GM19455 (cell line): Measurements from ENCODE around the gene NTSR2.
"Not testable (repeated sequence)": the region's sequence is repeated elsewhere in the genome, so short reads cannot be mapped to it uniquely, and the experiment has no call there.

Source experiments
- ATAC-seq: cut with Tn5 transposase; IDR thresholded peaks from one replicate; pipeline ENCODE4 v1.9.1; 2021; ENCODE audit not compliant: unreplicated experiment

The NTSR2 gene

DNA sequence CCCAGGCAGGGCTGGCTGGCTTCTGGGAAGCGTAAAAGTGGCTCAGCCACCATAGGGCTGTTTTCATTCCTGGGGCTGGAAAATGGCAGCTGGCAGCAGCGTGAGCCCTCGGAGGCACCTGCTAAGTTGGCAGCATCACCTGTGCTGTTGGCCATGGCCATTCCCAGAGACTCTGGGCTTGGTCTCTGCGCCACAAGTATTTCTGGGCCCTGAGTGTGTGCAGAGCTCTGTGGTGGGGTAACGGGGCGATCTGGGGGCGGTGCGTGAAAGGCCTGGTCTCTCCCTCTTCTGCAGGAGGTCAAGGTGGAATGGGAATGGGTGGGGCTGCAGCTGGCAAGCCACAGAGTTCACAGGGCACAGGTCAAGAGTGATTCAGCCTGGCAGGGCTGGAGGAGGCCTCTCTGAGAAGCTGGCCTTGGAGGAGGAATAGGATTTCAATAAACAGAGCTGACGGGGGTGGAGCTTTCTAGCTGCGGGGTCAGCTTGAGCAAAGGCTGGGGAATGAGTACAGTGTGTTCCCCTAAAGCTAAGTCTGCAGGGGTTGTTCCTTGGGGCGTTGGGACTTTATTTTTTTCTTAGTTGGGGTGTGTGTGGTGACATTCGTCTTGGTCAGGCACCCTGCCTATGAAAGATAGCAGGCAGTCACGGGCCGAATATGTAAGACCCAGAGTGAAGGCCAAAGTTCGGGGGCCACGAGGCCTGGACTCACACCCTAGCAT, 10.3 kb upstream of the NTSR2 start:
- no peak for ATAC-seq

DNA sequence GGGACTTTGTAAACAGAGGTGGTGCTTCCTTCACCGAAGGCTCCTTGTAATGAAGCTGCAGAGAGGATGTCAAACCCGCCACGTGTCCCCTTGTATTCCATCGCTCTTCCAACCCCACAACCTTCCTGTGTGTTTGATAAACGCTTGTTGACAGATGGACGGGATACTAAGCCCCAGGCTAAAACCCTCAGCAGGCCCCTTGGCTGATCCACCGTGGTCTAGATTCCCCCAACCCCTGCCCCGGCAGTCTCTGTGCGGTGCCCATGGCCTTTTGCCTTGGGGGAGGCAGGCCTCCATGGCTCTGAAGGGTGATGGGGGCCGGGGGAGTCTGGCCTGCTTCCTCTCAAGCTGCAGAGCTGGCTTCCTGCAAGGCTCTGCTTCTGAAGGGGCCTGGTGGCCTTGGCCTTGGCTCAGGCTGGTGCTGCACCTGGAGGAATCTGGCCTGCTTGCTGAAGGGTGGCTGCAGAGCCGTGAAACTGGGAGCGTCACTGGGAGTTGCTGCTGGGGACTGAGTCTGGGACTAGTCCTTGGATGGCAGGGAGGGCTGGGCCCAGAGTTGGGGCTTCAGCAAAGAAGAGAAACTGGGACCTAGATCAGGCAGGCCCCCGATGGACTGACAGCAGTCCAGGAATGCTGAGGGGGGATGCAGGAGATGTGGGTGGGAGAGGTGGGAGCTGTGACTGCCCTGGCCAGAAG, 9.6 kb upstream of the NTSR2 start:
- ATAC-seq: no peak

DNA sequence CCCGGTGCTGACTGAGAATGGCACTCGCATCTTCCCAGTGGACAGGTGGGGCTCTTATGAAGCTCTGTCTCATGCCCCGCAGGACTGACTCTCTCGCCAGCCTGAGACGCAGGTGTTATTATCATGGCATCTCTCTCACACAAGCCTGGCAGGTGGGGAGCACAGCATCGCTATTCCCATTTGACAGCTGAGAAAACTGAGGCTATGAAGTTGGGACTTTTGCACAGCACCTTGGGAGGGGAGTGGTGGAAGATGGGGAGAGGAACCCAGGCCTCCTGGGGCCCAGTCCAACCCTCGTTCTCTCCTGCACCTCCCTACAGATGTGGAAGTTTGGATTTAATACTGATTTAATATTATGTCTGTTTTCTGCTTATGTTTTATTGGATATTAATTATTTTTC, 9.0 kb upstream of the NTSR2 start:
- ATAC-seq: no peak

DNA sequence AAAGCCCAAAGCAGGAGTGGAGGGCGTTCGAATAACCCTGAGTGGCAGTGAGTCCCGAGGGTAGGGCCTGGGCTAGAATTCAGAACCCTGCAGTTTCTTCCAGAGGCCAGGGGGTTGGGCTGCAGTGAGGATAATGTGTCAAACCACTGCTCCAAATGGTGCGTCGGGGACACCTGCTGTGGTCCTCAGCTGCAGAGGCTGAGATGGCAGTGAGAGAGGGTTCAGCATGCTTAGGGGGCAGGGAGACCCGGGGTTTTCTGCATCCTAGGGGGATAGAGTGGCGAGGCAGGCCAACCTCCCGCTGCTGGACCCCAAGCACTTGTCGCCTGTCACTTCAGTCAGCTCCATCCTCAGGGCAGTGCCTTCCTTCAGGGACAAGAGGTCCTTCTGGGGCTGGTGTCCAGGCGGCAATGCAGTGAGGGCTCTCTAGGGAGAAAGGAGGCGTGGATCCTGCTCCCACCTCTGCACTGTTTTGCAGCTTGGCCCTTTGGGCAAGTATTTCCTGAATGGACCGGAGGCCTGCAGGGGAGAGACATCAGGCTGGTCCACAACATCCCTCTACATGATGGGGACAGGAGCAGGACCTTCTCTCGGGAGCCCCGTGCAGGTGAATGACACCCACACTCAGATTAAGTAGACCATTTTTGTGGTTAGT, 8.4 kb upstream of the NTSR2 start:
- ATAC-seq: no peak

DNA sequence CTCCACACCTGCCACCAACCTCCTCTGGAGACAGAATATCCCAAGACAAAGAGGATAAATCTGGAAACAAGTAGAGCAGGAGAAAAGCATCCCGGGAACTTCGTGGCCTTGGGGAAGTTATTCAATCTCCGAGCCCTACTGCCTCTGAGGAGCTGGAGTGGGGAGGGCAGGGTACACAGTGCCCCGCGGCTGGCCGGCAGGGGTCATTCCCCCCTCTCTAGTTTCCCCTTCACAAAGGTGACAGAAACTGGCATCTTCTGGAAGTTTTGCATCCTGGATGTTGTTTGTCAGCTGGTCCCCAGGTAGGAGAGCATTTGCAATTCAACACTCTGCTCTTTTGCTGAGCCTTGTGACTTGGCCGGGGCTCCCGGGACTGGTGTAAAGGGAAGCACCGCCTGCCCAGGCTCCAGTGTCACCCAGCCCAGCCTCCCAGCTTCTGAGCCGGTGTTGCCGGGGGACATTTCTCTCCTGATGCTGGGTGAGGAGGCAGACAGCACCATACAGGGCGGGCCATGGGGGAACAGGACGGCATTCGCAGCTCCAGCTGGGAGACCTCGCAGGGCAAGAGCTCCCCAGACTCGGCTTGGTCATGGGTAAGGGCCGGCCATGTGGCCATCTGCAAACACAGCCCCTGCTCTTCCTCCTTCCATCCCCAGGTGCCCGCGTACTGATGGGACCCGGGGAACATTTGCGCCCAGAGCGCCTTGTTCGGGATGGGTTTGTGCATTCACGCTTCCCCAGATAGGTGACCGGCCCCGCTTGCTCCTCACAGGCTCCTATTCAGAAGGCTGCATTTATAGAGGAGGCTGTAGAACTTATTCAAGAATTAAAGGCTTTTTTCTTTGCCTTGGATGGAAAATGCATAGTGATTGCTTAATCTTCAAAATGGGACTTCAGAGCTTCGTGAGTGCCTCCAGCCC, 7.4 kb upstream of the NTSR2 start:
- ATAC-seq: no peak

DNA sequence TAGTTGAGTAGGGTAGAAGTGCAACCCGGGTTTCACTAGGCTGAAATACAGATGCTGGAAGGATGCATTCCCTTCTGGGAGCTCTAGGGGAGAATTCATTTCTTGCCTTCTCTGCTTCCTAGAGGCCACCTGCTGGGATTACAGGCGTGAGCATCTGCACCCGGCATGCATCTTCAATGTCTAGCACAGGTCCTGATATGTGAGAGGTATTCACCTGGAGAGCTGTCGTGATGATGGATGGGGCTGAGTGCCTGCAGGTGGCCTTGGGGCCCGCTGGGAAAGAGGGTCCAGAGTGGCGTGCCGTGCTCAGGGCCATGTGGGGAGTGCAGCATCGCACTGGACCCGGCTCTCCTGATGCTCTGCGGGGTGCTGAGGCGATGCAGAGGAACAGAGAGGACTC, 6.6 kb upstream of the NTSR2 start:
- ATAC-seq: no peak

DNA sequence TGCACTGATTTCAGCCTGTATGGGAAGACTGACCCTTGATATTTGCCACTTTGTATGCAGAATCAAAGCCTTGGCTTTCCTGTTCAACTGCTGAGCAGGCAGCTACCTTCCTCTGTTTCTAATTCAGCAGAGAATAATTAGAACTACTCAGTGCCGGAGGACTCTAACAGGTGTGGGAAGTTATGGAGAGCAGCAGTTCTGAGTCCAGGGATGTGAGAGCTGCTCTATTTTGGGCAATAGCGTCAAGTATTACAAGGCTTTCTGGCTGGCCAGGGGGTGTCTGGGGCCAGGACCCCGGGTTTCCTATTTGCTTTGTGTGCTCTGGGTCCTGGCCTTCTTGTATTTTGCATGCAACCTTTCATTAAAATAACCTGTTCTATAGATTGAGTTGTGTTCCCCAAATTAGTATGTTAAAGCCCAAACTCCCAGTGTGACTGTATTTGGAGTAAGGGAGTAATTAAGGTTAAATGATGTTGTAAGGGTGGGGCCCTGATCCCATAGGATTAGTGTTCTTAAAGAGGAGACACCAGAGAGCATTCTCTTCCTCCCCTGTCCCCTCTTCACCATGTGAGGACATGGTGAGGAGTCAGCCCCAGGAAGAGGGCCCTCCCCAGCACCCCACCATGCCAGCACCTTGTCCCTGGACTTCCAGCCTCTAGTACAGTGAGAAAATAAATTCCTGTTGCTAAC, 5.6 kb upstream of the NTSR2 start:
- no peak for ATAC-seq

DNA sequence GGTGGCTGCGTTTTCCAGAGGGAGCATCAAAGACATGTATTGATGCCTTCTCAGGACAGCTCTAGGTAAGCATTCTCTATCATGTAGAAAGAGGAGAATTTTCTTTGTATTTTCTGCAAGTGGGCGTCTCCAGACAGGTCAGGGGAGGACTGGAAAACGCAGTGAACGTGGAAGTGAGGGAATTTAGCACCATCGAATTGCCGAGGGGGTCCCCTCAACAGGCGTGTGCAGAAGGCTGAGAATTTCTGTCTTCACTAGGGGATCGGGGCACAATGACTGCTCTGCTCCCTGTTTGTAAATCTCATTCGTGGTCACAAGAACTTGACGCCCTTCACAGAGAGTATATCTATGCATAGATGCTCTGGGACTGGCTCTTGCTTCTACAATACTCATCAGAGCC, 5.0 kb upstream of the NTSR2 start:
- ATAC-seq: no peak

DNA sequence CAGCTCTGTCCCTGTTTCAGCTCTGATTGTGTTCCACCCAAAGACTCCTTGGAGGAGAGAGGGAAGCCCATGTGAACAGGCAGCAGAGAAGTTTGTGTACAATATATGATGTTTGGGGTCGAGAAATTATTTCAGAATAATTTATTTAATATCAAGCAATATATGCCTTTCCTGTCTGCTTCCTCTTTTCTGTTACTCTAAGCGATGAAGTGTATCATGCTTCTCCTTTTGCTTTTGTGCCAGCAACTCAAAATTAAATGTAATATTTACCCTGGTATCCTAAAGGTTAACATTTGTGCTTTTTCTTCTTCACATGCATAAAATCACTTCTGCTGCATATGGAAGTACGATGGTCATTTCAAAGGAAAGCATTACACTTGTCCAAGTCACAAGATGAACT, 2.4 kb upstream of the NTSR2 start:
- ATAC-seq: no peak

DNA sequence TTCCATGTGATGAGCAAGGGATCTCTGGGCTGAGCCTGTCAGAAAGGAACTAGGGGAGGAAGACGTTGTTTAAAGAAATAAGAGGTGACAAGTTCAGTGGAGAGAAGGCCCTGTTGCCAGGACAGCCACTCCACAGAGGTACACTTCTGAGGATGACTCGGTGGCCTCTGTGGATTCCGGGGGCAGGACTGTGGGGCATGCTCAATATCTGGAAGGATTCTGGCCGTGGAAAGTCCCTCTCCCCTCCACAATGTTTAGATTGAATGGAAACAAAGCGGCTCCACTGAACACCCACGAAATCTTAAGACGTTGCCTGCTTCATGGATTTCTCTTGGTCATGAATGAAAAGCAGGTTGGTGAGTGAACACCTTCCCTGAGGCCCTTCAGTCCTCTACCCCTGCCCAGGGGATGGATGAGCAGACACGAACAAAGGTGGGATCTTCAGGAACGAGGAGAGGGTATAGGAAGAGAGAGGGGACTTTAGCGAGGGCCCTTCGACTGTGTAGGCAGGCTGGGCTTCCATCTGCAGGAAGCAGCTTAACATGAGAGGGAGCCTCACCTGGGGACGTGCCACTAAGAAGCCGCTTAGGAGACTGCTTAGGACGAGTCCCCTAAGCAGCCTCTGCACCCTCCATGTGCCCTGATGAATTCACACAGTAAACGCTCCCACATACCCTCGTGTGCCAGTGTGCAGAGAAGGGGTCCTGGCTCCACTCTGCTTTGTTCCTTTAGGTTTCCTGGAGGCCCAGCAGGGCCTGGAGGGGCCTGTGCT, 1.9 kb downstream of the NTSR2 start:
- no peak for ATAC-seq

DNA sequence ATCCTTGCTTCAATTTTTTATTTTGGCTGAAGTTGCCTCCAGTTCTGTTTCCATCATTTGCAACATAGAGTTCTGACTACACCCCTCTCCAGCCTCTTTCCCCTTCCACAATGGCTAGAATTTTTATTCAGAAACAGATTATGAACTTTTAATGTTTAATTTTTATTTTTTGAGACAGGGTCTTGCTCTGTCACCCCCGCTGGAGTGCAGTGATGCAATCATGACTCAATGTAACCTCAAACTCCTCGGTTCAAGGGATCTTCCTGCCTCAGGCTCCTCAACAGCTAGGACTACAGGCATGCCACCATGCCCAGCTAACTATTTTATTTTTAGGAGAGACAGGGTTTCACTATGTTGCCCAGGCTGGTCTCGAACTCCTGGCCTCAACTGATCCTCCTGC, 2.8 kb downstream of the NTSR2 start:
- ATAC-seq: no peak

DNA sequence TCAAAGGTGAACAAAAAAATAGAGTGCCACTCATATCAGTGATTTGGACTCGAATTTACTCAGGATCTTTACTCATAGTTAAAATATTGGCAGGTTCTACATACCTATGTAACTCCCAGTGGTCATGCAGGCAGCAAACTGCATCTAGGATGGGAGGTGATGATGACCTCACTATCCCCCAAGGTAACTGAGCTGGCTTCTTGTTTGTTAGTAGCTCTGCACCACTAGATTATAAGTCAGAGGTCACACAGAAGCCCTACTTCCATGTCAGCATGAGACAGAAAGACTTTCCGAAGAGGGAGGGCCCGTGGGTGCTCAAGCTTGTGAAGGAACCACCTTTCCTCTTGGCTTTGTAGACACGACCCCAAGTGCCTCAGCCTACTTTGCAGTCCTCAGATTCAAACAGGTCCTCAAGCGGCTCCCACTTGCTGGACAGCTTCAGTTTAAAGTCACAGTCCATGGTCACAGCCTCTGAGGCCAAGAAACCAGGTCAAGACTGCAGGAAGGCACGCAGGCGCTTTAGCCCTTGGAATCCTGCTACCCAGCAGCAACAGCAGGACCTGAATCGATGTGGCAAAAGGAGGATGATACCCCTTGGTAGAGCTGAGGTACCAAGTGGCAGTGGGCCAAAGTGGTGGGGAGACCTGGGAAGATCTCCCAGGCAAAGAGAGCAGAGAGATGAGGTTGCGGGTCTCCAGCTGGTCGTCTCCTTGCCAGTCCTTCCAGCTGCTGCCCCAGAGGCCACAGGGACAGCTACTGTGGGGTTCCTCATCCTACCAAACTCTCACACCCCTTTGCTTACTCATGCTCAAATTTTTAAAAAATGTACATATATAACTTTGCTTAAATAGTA, 4.3 kb downstream of the NTSR2 start:
- ATAC-seq: no peak

DNA sequence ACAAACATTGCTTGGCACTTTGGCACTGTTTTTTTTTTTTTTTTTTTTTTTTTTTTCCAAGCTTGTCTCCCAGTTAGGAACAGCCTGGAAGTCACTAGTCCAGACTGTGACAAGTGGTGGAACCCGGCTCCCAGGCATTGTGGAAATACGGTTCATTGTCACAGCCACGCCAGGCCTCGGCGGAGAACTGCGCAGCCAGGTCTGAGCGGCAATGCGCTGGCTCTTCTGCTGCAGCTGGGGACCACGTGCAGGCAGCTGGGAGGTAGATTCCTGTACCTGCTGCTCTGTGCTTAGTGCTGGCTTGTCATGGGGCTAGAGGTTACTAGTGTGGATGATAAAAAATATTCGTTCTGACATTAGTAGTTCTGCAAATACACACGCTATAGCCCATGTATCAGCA, 5.0 kb downstream of the NTSR2 start:
- ATAC-seq: no peak

DNA sequence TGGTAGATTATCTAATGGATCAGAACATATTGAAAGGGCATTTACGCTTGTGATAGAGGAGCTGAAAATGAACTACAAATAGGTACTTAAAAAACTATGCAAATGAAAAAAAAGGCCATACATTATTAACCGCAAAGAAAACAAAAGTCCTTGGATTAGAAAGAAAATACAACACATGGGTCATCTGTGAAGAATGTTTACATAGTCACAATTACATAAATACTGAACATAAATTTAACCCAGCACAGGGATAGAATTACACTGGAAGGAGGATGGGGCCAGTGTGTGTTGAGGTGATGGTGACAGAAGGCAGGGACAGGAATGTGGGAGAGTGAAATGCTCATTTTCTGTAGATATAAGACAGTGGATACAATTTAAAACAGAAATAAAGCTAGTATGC, 6.6 kb downstream of the NTSR2 start:
- ATAC-seq: no peak

DNA sequence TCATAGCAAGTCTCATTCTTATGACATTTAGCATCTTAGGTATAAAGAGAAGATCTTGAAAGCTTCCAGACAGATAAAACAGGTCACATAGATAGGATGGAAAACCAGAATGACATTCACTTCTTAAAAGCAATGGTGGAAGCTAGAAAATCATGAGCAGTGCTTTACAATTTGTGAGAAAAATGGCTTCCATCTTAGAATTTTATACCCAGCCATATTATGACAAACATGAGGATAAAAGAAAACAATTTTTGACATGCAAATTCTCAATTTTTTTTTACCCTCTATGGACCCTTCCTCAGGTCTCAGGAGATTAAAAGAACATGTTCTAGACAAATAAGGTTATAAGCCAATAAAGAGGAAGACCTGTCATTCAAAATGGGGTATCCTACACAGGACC, 7.1 kb downstream of the NTSR2 start:
- ATAC-seq: no peak

DNA sequence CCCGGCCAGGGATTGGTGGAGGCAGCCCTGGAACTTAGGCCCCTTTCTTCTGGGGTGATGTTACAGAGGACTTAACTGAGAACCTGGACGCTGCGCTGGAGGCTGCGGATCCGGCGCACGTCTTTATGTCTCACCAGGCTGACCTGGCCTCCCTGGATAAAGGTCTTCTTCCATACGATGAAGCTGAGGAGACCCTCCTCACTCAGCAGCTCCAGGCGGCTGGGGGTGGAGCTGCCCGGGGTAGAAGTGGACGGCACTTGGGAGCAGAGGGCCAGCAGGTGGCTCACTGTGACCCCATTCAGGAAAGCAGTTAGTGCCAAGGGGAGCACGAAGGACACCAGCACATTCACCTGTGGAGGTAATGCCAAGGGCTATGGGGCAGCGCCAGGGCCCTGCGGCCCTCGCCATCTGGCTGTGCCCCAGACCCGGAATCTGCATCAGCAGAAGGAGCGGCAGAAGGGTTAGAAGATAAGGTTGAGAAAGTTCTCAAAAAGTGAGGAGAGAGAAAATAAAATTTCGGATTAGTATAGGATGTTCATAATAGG, 8.0 kb downstream of the NTSR2 start:
- no peak for ATAC-seq

DNA sequence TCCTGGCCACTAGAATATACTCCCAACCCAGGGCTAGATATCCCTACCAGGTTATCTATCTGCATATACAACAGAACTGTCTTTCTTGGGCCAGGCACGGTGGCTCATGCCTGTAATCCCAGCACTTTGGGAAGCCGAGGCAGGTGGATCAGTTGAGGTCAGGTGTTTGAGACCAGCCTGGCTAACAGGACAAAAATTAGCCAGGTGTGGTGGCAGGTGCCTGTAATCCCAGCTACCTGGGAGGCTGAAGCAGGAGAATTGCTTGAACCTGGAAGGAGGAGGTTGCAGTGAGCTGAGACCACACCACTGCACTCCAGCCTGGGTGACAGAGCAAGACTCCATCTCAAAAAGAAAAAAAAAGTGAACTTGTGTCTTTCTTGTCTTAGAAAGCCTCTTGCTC, 9.6 kb downstream of the NTSR2 start:
- ATAC-seq: not testable (repeated sequence)

DNA sequence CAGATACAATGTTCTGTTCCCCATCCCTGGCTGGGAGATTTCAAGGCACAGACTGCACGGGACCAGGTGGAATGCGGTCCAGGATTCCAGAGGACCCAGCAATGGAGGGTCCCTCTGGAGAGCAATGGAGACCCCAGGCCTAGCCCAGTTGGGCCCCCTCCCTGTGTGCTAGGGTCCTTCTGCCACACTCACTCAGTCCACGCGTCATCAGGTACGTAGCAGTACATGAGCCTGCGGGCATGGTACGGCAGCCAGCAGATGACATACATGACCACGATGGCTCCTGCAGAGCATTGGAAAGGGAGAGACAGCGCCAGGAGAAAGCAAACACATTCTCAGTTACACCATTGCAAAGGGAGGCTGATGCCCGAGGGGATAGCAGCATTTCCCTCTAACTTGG, 10.1 kb downstream of the NTSR2 start:
- ATAC-seq: no peak

DNA sequence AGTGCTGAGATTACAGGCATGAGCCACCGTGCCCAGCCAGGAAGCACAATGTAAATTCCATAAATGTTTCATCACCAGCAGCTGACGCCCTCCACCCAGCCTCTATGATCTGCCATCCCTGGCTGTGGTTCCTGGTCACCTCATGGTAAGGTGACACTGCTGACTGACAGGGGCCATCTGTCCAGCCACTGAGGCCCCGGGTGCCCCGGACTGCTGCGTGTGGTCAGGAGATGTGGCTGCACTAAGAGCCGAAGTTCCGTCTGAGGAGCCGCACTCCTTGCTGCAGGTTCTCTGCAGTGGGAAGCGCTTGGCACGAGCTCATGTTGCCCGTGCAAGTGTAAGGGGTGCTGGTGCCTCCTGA, 10.9 kb downstream of the NTSR2 start:
- ATAC-seq: no peak
